HepG2 (cell line): ENCODE data around the gene NRG4. TPM values are rescaled to one million over a fixed set of nuclear protein-coding genes. Genes with fewer than 3 reads are reported as not detected.

ENCODE experiments used
- ATAC-seq: fragments of 200-7000 bp; cut with Tn5 transposase; 3 replicates; pipeline ENCODE4 v1.9.1; 2020; ENCODE audit warnings: mild to moderate bottlenecking, moderate library complexity
- BruUV-seq: library from RNA; stranded (reverse); fragments of 400-500 nt; replicated peaks from 2 replicates; lab custom pipeline; 2021; lab: Mats Ljungman, UMichigan
- CTCF ChIA-PET: fragments of 300-600 bp; formaldehyde crosslinking; extraction: SDS; loops from one replicate; lab custom pipeline; 2021; ENCODE audit warnings: low total read pairs, inconsistent platforms, low intra/inter-chr PET ratio; lab: Yijun Ruan, JAX
- POLR2A ChIA-PET: fragments of 350-600 bp; sonication (Branson Sonifier 250); formaldehyde crosslinking; loops from one replicate; lab custom pipeline; 2020; ENCODE audit warnings: antibody characterized with exemption, inconsistent platforms; lab: Yijun Ruan, JAX
- DNase-seq: peaks from one replicate; pipeline ENCODE4 v3.0.0-alpha.2; 2015; ENCODE audit warnings: low spot score
- FAIRE-seq: peaks from 3 replicates; lab custom pipeline; 2011; peaks lifted over from hg19 to GRCh38; lab: Jason Lieb, UNC
- H2AFZ ChIP-seq: one replicate; pipeline ENCODE4 v1.6.1; 2011; ENCODE audit warnings: low read length, inconsistent platforms
- H3K27ac ChIP-seq: fragments of 300-600 bp; 3 replicates; pipeline ENCODE4 v1.8.0; 2011; ENCODE audit warnings: mixed run types, mild to moderate bottlenecking, mixed read lengths, low read length, inconsistent platforms; ENCODE audit not compliant: insufficient read depth; ENCODE audit errors: extremely low read length
- H3K27me3 ChIP-seq, 2 experiments: fragments of 200-600 bp in 1 of 2; 2 replicates in 1 of 2; 3 replicates in 1 of 2; pipeline versions ENCODE4 v1.6.0 to v1.8.0; 2011; ENCODE audit warnings: low read length in 2 of 2, mild to moderate bottlenecking in 2 of 2, moderate library complexity in 2 of 2, inconsistent platforms in 1 of 2; ENCODE audit not compliant: insufficient read depth in 2 of 2, control insufficient read depth in 1 of 2
- H3K36me3 ChIP-seq, 2 experiments: fragments of 200-600 bp in 1 of 2; replicated peaks in 1 of 2; 2 replicates in 1 of 2; 3 replicates in 1 of 2; pipeline versions ENCODE4 v1.5.1 to v1.8.0; 2011; ENCODE audit warnings: low read length in 2 of 2, inconsistent platforms in 1 of 2; ENCODE audit not compliant: insufficient read depth in 2 of 2, control insufficient read depth in 1 of 2
- H3K4me1 ChIP-seq: 2 replicates; pipeline ENCODE4 v1.5.1; 2012; ENCODE audit warnings: low read length, inconsistent platforms; ENCODE audit not compliant: insufficient read depth
- H3K4me2 ChIP-seq: 2 replicates; pipeline ENCODE4 v1.6.0; 2011; ENCODE audit warnings: low read depth, low read length, inconsistent platforms
- H3K4me3 ChIP-seq, 3 experiments: fragments of 200-600 bp in 1 of 3; sonication (generic), shearing (Covaris generic) in 1 of 3; replicated peaks in 1 of 3; 2 replicates each; pipeline ENCODE4 v1.5.1; 2011 to 2016; ENCODE audit warnings: low read length in 3 of 3, inconsistent platforms in 2 of 3, low read depth in 2 of 3, mild to moderate bottlenecking in 2 of 3, control low read depth in 1 of 3, mixed read lengths in 1 of 3; ENCODE audit not compliant: insufficient read depth in 1 of 3
- H3K79me2 ChIP-seq: one replicate; pipeline ENCODE4 v1.6.1; 2011; ENCODE audit warnings: low read length, inconsistent platforms; ENCODE audit not compliant: insufficient read depth
- H3K9ac ChIP-seq: 2 replicates; pipeline ENCODE4 v1.6.0; 2011; ENCODE audit warnings: mild to moderate bottlenecking, low read depth, low read length, inconsistent platforms; ENCODE audit not compliant: insufficient read depth
- H3K9me3 ChIP-seq: 2 replicates; pipeline ENCODE4 v1.5.1; 2012; ENCODE audit warnings: mild to moderate bottlenecking, low read length
- H4K20me1 ChIP-seq: 2 replicates; pipeline ENCODE4 v1.6.0; 2011; ENCODE audit warnings: inconsistent platforms, mild to moderate bottlenecking, low read length, moderate library complexity; ENCODE audit not compliant: insufficient read depth
- CREB1 ChIP-seq, 2 experiments: fragments of 450-650 bp in 1 of 2; IDR thresholded peaks; 2 replicates each; pipeline ENCODE4 v1.6.1; 2016 to 2017; ENCODE audit warnings: control low read depth in 1 of 2, mild to moderate bottlenecking in 1 of 2, missing compliant biosample characterization in 1 of 2, missing genetic modification characterization in 1 of 2
- GTF3A ChIP-seq: sonication (generic); formaldehyde crosslinking; conservative IDR thresholded peaks from 2 replicates; pipeline ENCODE4 v1.4.0; 2020; ENCODE audit warnings: mild to moderate bottlenecking, missing genetic modification reagents
- MIER2 ChIP-seq: IDR thresholded peaks from 2 replicates; pipeline ENCODE4 v1.6.1; 2016; ENCODE audit warnings: missing biosample characterization, missing genetic modification reagents
- NFE2L1 ChIP-seq: sonication (generic); formaldehyde crosslinking; IDR thresholded peaks from 2 replicates; pipeline ENCODE4 v1.4.0; 2020; ENCODE audit warnings: missing genetic modification reagents, mild to moderate bottlenecking, borderline replicate concordance
- NRL ChIP-seq: sonication (generic); formaldehyde crosslinking; IDR thresholded peaks from 2 replicates; pipeline ENCODE4 v1.5.0; 2020; ENCODE audit warnings: missing genetic modification reagents, mild to moderate bottlenecking, moderate library complexity, borderline replicate concordance
- ZMAT3 ChIP-seq: sonication (generic); formaldehyde crosslinking; conservative IDR thresholded peaks from 2 replicates; pipeline ENCODE4 v1.7.0; 2021; ENCODE audit warnings: missing genetic modification reagents
- ZNF614 ChIP-seq: IDR thresholded peaks from 2 replicates; pipeline ENCODE4 v1.6.1; 2018; ENCODE audit warnings: missing biosample characterization, missing genetic modification reagents, inconsistent platforms, borderline replicate concordance
- ZNF7 ChIP-seq: IDR thresholded peaks from 2 replicates; pipeline ENCODE4 v1.6.1; 2016; ENCODE audit warnings: missing biosample characterization, missing genetic modification reagents
- ZNF792 ChIP-seq: IDR thresholded peaks from 2 replicates; pipeline ENCODE4 v1.6.1; 2016
- WGBS: methylation state at CpG from one replicate; pipeline ENCODE4 v1.1.6; 2017; ENCODE audit warnings: low lambda C conversion rate; 5-methylcytosine and 5-hydroxymethylcytosine counted together
- in situ Hi-C: cut with HindIII; loops from 2 replicates; pipeline ENCODE4 v1.10.0; 2017; ENCODE audit warnings: low pct_unique_long_range_greater_than_20kb; ENCODE audit not compliant: extremely low pct_ligation_motif_present
- intact Hi-C: fragments of 100-400 bp; cut with micrococcal nuclease; formaldehyde crosslinking; loops from one replicate; pipeline ENCODE4 v1.10.0; 2022; ENCODE audit not compliant: unreplicated experiment
- polyA plus RNA-seq, 8 experiments: library from polyadenylated mRNA; depleted of rRNA in 3 of 8; stranded (reverse) in 7 of 8; unstranded in 1 of 8; fragments of >200 nt; fragmentation: Illumina TruSeq in 4 of 8; extraction: Trizol in 4 of 8; gene quantifications; 2 replicates each; pipeline versions ENCODE4 v1.2.1 to v1.2.3, GENCODE V29; 2011 to 2016; ENCODE audit warnings: low read depth in 4 of 8, missing spikeins in 1 of 8, mixed read lengths in 1 of 8; ENCODE audit not compliant: insufficient read depth in 1 of 8
- total RNA-seq, 5 experiments: library from RNA; depleted of rRNA; stranded (reverse); fragments of >200 nt; fragmentation: Illumina TruSeq; extraction: Trizol; gene quantifications; 2 replicates each; pipeline ENCODE4 v1.2.3, GENCODE V29; 2016; ENCODE audit warnings: low read depth in 1 of 5
- TF ChIP-seq, protein P1 (sequence below): sonication (generic); formaldehyde crosslinking; IDR thresholded peaks from 2 replicates; pipeline ENCODE4 v1.4.0; 2020; ENCODE audit warnings: missing genetic modification reagents
- TF ChIP-seq, protein P2 (sequence below): fragments of 450-650 bp; IDR thresholded peaks from 2 replicates; pipeline ENCODE4 v1.6.1; 2017

The NRG4 gene
- total and polyA plus RNA-seq, 2 of the 13 experiments (the other 11 are each of a cell fraction or from before 2014, with no cell fraction given), result 0.01 TPM; not detected in 1

DNA sequence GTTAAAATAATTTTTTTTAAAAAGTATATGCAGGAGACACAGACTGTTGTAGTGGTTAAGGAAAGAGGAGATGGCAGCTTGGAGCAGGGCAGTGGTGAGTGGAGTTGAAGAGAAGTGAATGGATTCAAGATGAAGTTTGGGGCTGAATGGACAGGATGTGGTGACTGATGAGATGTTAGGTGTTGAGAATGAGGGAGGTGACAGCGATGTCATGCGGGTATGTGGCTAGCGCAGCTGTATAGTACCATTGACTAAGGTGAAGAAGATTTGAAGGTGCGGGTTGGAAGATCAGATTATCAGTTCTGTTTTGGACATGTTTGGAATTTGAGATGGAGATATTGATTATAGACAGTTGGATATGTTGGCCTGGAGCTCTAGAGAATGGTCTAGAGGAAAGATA is 88.5 kb downstream of the NRG4 start:
- H3K4me2 ChIP-seq, result no peak overlapping the region
- no peak for TF ChIP-seq GTF3A
- TF ChIP-seq, protein P1, sequence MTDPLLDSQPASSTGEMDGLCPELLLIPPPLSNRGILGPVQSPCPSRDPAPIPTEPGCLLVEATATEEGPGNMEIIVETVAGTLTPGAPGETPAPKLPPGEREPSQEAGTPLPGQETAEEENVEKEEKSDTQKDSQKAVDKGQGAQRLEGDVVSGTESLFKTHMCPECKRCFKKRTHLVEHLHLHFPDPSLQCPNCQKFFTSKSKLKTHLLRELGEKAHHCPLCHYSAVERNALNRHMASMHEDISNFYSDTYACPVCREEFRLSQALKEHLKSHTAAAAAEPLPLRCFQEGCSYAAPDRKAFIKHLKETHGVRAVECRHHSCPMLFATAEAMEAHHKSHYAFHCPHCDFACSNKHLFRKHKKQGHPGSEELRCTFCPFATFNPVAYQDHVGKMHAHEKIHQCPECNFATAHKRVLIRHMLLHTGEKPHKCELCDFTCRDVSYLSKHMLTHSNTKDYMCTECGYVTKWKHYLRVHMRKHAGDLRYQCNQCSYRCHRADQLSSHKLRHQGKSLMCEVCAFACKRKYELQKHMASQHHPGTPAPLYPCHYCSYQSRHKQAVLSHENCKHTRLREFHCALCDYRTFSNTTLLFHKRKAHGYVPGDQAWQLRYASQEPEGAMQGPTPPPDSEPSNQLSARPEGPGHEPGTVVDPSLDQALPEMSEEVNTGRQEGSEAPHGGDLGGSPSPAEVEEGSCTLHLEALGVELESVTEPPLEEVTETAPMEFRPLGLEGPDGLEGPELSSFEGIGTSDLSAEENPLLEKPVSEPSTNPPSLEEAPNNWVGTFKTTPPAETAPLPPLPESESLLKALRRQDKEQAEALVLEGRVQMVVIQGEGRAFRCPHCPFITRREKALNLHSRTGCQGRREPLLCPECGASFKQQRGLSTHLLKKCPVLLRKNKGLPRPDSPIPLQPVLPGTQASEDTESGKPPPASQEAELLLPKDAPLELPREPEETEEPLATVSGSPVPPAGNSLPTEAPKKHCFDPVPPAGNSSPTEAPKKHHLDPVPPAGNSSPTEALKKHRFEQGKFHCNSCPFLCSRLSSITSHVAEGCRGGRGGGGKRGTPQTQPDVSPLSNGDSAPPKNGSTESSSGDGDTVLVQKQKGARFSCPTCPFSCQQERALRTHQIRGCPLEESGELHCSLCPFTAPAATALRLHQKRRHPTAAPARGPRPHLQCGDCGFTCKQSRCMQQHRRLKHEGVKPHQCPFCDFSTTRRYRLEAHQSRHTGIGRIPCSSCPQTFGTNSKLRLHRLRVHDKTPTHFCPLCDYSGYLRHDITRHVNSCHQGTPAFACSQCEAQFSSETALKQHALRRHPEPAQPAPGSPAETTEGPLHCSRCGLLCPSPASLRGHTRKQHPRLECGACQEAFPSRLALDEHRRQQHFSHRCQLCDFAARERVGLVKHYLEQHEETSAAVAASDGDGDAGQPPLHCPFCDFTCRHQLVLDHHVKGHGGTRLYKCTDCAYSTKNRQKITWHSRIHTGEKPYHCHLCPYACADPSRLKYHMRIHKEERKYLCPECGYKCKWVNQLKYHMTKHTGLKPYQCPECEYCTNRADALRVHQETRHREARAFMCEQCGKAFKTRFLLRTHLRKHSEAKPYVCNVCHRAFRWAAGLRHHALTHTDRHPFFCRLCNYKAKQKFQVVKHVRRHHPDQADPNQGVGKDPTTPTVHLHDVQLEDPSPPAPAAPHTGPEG (CRISPR knock-in tag), result no peak
- no peak for TF ChIP-seq ZNF614 (CRISPR knock-in tag)
- TF ChIP-seq ZMAT3 (CRISPR knock-in tag), result no peak
- TF ChIP-seq MIER2, result no peak
- no peak for TF ChIP-seq NFE2L1
- TF ChIP-seq, protein P2, sequence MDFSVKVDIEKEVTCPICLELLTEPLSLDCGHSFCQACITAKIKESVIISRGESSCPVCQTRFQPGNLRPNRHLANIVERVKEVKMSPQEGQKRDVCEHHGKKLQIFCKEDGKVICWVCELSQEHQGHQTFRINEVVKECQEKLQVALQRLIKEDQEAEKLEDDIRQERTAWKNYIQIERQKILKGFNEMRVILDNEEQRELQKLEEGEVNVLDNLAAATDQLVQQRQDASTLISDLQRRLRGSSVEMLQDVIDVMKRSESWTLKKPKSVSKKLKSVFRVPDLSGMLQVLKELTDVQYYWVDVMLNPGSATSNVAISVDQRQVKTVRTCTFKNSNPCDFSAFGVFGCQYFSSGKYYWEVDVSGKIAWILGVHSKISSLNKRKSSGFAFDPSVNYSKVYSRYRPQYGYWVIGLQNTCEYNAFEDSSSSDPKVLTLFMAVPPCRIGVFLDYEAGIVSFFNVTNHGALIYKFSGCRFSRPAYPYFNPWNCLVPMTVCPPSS, result no peak
- no peak for TF ChIP-seq CREB1 (IDR thresholded peaks at IDR 0.05)
- TF ChIP-seq CREB1 (CRISPR knock-in tag; IDR thresholded peaks at IDR 0.05), result no peak
- TF ChIP-seq NRL (CRISPR knock-in tag), result no peak
- no peak for TF ChIP-seq ZNF7
- TF ChIP-seq ZNF792 (CRISPR knock-in tag), result no peak
- H3K27ac ChIP-seq, result no peak overlapping the region
- H3K27me3 ChIP-seq, result no peaks in the 10 kb centered on the region
- no peaks in the 10 kb centered on the region for H3K9me3 ChIP-seq
- intact Hi-C loops (loop anchor here (10.0 kb wide), 1 partner anchor 199 kb away; a partner anchor contains a TSS), in situ Hi-C loops (loop anchor here (10.0 kb wide), 2 partner anchors 109 to 199 kb away; a partner anchor contains a TSS)
- peaks cover 4% of the 10 kb centered on the region; the same call in 1 of the 2 replicates for H4K20me1 ChIP-seq
- no peak overlapping the region for H3K9ac ChIP-seq
- ChIA-PET POLR2A (no interaction called here), CTCF (no interaction called here)
- H3K79me2 ChIP-seq, result peaks cover 55% of the 10 kb centered on the region
- H3K4me3 ChIP-seq, result no peak overlapping the region
- H3K36me3 ChIP-seq, result peaks cover 7 to 74% of the 10 kb centered on the region in 2 experiments
- 96% methylated on average over 4 of the region's 4 CpGs for WGBS
- peaks cover 13% of the 10 kb centered on the region for H3K4me1 ChIP-seq
- H2AFZ ChIP-seq, result no peak overlapping the region
- ATAC-seq (no peak), DNase-seq (no peak), FAIRE-seq (no peak)
- no TSS peak for BruUV-seq
